Heart left ventricle (tissue), 16 donors: ENCODE results near the gene SPOCK1. TPM values are rescaled to one million over a fixed set of nuclear protein-coding genes. Genes with fewer than 3 reads are reported as not detected.

Source experiments
- ATAC-seq, 4 donors: fragments of 200-7000 bp; cut with Tn5 transposase; one replicate each; pipeline ENCODE4 v1.9.1; 2020 to 2022; ENCODE audit warnings: moderate library complexity in 4 of 4, mild to moderate bottlenecking in 3 of 4, moderate number of reproducible peaks in 1 of 4
- DNase-seq, 5 donors: peaks; one replicate each; pipeline ENCODE4 v3.0.0-alpha.2; 2020
- H3K27ac ChIP-seq, 12 donors: fragments of 200-600 bp; sonication (generic) in 4 of 12; one replicate each; pipeline versions ENCODE4 v1.5.0 to v1.8.0; 2016 to 2022; ENCODE audit warnings: mild to moderate bottlenecking in 2 of 12
- H3K27me3 ChIP-seq, 9 donors: fragments of 200-600 bp; sonication (generic) in 2 of 9; one replicate each; pipeline versions ENCODE4 v1.5.1 to v1.8.0; 2016 to 2022; ENCODE audit warnings: mild to moderate bottlenecking in 3 of 9
- H3K36me3 ChIP-seq, 9 donors: fragments of 200-600 bp; sonication (generic) in 2 of 9; one replicate each; pipeline versions ENCODE4 v1.5.0 to v1.8.0; 2018 to 2022; ENCODE audit warnings: mild to moderate bottlenecking in 2 of 9
- H3K4me1 ChIP-seq, 12 donors: fragments of 200-600 bp; sonication (generic) in 4 of 12; one replicate each; pipeline versions ENCODE4 v1.5.0 to v1.8.0; 2016 to 2022; ENCODE audit warnings: mild to moderate bottlenecking in 3 of 12
- H3K4me3 ChIP-seq, 12 donors: fragments of 200-600 bp; sonication (generic) in 4 of 12; one replicate each; pipeline versions ENCODE4 v1.5.0 to v1.8.0; 2017 to 2022; ENCODE audit warnings: mild to moderate bottlenecking in 9 of 12, moderate library complexity in 4 of 12
- H3K9me3 ChIP-seq, 12 donors: fragments of 200-600 bp; sonication (generic) in 4 of 12; one replicate each; pipeline versions ENCODE4 v1.5.0 to v1.8.0; 2016 to 2022; ENCODE audit warnings: mild to moderate bottlenecking in 1 of 12
- CTCF ChIP-seq, 12 donors: fragments of 200-600 bp; sonication (generic) in 4 of 12; IDR thresholded peaks; one replicate each; pipeline versions ENCODE4 v1.5.0 to v1.8.0; 2018 to 2022; ENCODE audit warnings: antibody characterized with exemption in 12 of 12, mild to moderate bottlenecking in 5 of 12
- POLR2A ChIP-seq, 2 donors: fragments of 450-650 bp; IDR thresholded peaks; one replicate each; pipeline ENCODE4 v1.6.1; 2017; ENCODE audit warnings: antibody characterized with exemption in 2 of 2, mild to moderate bottlenecking in 2 of 2, moderate library complexity in 2 of 2
- WGBS, 4 donors: extraction: QIAGEN DNeasy Blood & Tissue Kit in 2 of 4; methylation state at CpG; one replicate each; pipeline versions ENCODE4 v1.1.5 to v1.1.7; 2013 to 2018; 5-methylcytosine and 5-hydroxymethylcytosine counted together
- intact Hi-C, 10 donors: fragments of 100-400 bp; cut with DNase I; formaldehyde crosslinking; loops; one replicate each; pipeline versions ENCODE4 v1.11.1 to v1.14.2; 2022
- polyA plus RNA-seq, 2 donors: library from polyadenylated mRNA; stranded (reverse); fragments of 200-250 nt; gene quantifications; one replicate each; pipeline ENCODE4 v1.2.3, GENCODE V29; 2013
- total RNA-seq, 9 donors: library from RNA; depleted of rRNA in 2 of 9; stranded (reverse); fragments of >200 nt in 2 of 9; fragmentation: NEBNext Ultra II Directional in 3 of 9; extraction: Animal tissue kit (Norgen Biotek cat#: 25700) in 3 of 9; gene quantifications; one replicate each; pipeline versions ENCODE4 v1.1.0 to v1.2.4, GENCODE V29; 2016 to 2023
- donor health status: ischemic (EF 13 %, LVEDD 7.1; RV severe dilation, severe dysfunction).
- donor health status: healthy with polysubstance abuse.
- donor health status: DM: no; HTN: yes; CAD: no.
- donor health status: DM: no; HTN: no; CAD: no.
- donor health status: ischemic (EF 25% LVEDD 6.9; RV normal size, moderate dysfunction).
- donor health status: ischemic (EF 25% LVEDD 5.7; RV mildly dilated, moderate dysfunction).
- donor health status: healthy.
- donor health status: DM: yes; HTN: yes; CAD: no.
- donor health status: ischemic (EF 35%, LVEDD 5.7; RV mildly dilated, moderate dysfunction).
- donor health status: nonischemic (EF 11% LVEDD 7.7; RV severe dilation, severe dysfunction).
- donor health status: DM: yes; HTN: yes; CAD: no.
- donor health status: PGD.
- donor health status: ischemic (EF 29% LVEDD 5.4; RV normal size, mild dysfunction).
- donor health status: nonischemic (EF 23%, LVEDD 6.1; RV moderate dilation, normal function).

The SPOCK1 gene
- total and polyA plus RNA-seq, 11 donors: 7.8 to 51.2 (median 19.9) TPM

- no peaks in the 10 kb centered on the region for H3K9me3 ChIP-seq
- no peak overlapping the region for H3K4me3 ChIP-seq
- DNase-seq (no peak), ATAC-seq (no peak)
- WGBS, 4 donors: 82 to 87% (median 85%) methylated on average over 8 of the region's 8 CpGs
- no peak overlapping the region for H3K27ac ChIP-seq
- H3K4me1 ChIP-seq: no peaks in the 10 kb centered on the region
- no peaks in the 10 kb centered on the region for H3K27me3 ChIP-seq
- no peaks in the 10 kb centered on the region for H3K36me3 ChIP-seq
- TF ChIP-seq CTCF (IDR thresholded peaks at IDR 0.05): no peak
- no peak for TF ChIP-seq POLR2A (IDR thresholded peaks at IDR 0.05)
- intact Hi-C loops: no loop called here
These were observed 95.3 kb downstream of the SPOCK1 start for GRCh38 chr5:137403869-137404268.

- Histone ChIP-seq H3K36me3 (no peaks in the 10 kb centered on the region), H3K4me1 (no peaks in the 10 kb centered on the region), H3K27ac (no peak overlapping the region), H3K9me3 (no peaks in the 10 kb centered on the region), H3K27me3 (no peaks in the 10 kb centered on the region), H3K4me3 (no peak overlapping the region)
- WGBS, 4 donors: 83 to 88% (median 87%) methylated on average over 5 of the region's 5 CpGs
- intact Hi-C loops: no loop called here
- ATAC-seq (no peak), DNase-seq (no peak)
- TF ChIP-seq CTCF (IDR thresholded peaks at IDR 0.05) (no peak), POLR2A (IDR thresholded peaks at IDR 0.05) (no peak)
These were observed 96.5 kb downstream of the SPOCK1 start for GRCh38 chr5:137402436-137403187.

GRCh38 chr5:137401946-137402345 is 97.2 kb downstream of the SPOCK1 start:
- Histone ChIP-seq H3K4me1 (no peaks in the 10 kb centered on the region), H3K27ac (no peak overlapping the region), H3K36me3 (no peaks in the 10 kb centered on the region), H3K9me3 (no peaks in the 10 kb centered on the region), H3K4me3 (no peak overlapping the region), H3K27me3 (peaks cover 0 to 1% (median 0%) of the 10 kb centered on the region in 9 donors)
- no peak for DNase-seq
- no peak for ATAC-seq
- TF ChIP-seq CTCF (IDR thresholded peaks at IDR 0.05) (no peak), POLR2A (IDR thresholded peaks at IDR 0.05) (no peak)
- intact Hi-C loops: no loop called here
- WGBS, 4 donors: 69 to 78% (median 72%) methylated on average over 2 of the region's 2 CpGs

GRCh38 chr5:137400571-137400970 is 98.6 kb downstream of the SPOCK1 start:
- no peaks in the 10 kb centered on the region for H3K36me3 ChIP-seq
- intact Hi-C loops: no loop called here
- no peak for DNase-seq
- peaks cover 0 to 3% (median 0%) of the 10 kb centered on the region in 9 donors for H3K27me3 ChIP-seq
- 85 to 93% (median 88%) methylated on average over 4 to 5 of the region's 5 CpGs for WGBS, 4 donors
- ATAC-seq: no peak
- no peaks in the 10 kb centered on the region for H3K4me1 ChIP-seq
- no peak overlapping the region for H3K4me3 ChIP-seq
- H3K9me3 ChIP-seq: no peaks in the 10 kb centered on the region
- H3K27ac ChIP-seq: no peak overlapping the region
- TF ChIP-seq POLR2A (IDR thresholded peaks at IDR 0.05) (no peak), CTCF (IDR thresholded peaks at IDR 0.05) (no peak)
